ENCODE data around the gene NDC1. TPM values are rescaled to one million over a fixed set of nuclear protein-coding genes. Genes with fewer than 3 reads are reported as not detected.

Gene NDC1
- total RNA-seq, 1 donor: 12.7 TPM

DNA sequence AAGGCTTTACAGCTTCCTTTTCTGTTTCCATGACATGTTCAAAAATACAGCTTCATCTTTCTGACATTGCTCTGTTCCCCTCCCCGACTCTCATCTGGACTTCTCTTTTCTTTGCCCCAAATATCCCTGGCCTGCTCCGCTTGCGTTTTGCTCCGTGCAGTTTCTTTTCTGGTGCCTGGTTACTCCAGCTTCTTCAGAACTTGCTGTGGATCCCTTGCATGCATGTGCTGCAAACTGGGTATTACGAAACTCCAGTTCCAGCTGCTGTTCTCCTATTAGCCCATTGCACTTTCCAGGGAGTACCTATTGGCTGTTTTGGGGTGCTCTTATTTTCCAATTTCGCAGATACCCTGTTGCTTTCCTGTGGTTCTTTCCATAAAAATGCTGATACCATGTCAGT, 9.9 kb upstream of the NDC1 start:
- TF ChIP-seq, protein P1, sequence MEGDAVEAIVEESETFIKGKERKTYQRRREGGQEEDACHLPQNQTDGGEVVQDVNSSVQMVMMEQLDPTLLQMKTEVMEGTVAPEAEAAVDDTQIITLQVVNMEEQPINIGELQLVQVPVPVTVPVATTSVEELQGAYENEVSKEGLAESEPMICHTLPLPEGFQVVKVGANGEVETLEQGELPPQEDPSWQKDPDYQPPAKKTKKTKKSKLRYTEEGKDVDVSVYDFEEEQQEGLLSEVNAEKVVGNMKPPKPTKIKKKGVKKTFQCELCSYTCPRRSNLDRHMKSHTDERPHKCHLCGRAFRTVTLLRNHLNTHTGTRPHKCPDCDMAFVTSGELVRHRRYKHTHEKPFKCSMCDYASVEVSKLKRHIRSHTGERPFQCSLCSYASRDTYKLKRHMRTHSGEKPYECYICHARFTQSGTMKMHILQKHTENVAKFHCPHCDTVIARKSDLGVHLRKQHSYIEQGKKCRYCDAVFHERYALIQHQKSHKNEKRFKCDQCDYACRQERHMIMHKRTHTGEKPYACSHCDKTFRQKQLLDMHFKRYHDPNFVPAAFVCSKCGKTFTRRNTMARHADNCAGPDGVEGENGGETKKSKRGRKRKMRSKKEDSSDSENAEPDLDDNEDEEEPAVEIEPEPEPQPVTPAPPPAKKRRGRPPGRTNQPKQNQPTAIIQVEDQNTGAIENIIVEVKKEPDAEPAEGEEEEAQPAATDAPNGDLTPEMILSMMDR (IDR thresholded peaks at IDR 0.05; ENCODE audit: extremely low read depth, low read depth, low read length): no peak
- no peak for DNase-seq (ENCODE audit: insufficient read length, low spot score, missing footprints)
- no peak overlapping the region for H3K4me3 ChIP-seq (ENCODE audit: insufficient read depth, low read length)

DNA sequence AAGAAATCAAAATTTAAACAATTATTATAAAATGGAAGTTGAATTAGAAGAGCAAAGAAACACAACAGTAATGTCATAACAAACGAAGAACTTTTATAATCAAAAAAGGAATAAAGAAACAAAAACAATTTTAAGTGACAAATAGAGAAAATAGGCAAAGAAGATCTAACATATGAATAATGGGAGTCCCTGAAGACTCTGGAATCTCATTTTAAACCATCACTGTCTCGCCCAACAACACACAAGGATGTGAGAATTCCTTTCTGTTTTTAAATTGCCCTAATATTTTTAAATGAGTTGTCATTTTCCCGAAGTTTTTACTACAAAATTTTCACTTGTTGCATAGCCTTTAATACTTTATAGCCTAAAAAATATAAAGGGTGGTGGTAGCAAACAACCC, 4.3 kb upstream of the NDC1 start:
- H3K27me3 ChIP-seq (ENCODE audit: insufficient read depth, low read length): no peaks in the 10 kb centered on the region
- H2AFZ ChIP-seq (ENCODE audit: low read length): no peak overlapping the region
- H3K79me2 ChIP-seq (ENCODE audit: insufficient read depth, low read length): no peaks in the 10 kb centered on the region
- H3K36me3 ChIP-seq (ENCODE audit: insufficient read depth, low read length): no peaks in the 10 kb centered on the region
- H3K4me1 ChIP-seq (ENCODE audit: insufficient read depth, low read length): no peaks in the 10 kb centered on the region
- no peak overlapping the region for H3K4me3 ChIP-seq (ENCODE audit: insufficient read depth, low read length)
- no peak for DNase-seq (ENCODE audit: insufficient read length, low spot score, missing footprints)
- TF ChIP-seq, protein P1 (IDR thresholded peaks at IDR 0.05; ENCODE audit: extremely low read depth, low read depth, low read length): no peak
- no peak overlapping the region for H3K27ac ChIP-seq (ENCODE audit: low read depth, low read length)
- H3K4me2 ChIP-seq (ENCODE audit: insufficient read depth, low read length): no peak overlapping the region
- no peaks in the 10 kb centered on the region for H4K20me1 ChIP-seq (ENCODE audit: insufficient read depth, low read length)
- H3K9me3 ChIP-seq (ENCODE audit: low read depth, low read length): no peaks in the 10 kb centered on the region

More for the DNA sequence above, 9.9 kb upstream of the NDC1 start:
- H3K4me2 ChIP-seq (ENCODE audit: insufficient read depth, low read length): no peak overlapping the region
- no peak overlapping the region for H2AFZ ChIP-seq (ENCODE audit: low read length)
- no peak overlapping the region for H3K27ac ChIP-seq (ENCODE audit: low read depth, low read length)
- no peaks in the 10 kb centered on the region for H3K4me1 ChIP-seq (ENCODE audit: insufficient read depth, low read length)
- no peaks in the 10 kb centered on the region for H3K27me3 ChIP-seq (ENCODE audit: insufficient read depth, low read length)
- H4K20me1 ChIP-seq (ENCODE audit: insufficient read depth, low read length): no peaks in the 10 kb centered on the region
- peaks cover 3% of the 10 kb centered on the region for H3K9me3 ChIP-seq (ENCODE audit: low read depth, low read length)
- H3K79me2 ChIP-seq (ENCODE audit: insufficient read depth, low read length): no peaks in the 10 kb centered on the region
- H3K36me3 ChIP-seq (ENCODE audit: insufficient read depth, low read length): peaks cover 7% of the 10 kb centered on the region

DNA sequence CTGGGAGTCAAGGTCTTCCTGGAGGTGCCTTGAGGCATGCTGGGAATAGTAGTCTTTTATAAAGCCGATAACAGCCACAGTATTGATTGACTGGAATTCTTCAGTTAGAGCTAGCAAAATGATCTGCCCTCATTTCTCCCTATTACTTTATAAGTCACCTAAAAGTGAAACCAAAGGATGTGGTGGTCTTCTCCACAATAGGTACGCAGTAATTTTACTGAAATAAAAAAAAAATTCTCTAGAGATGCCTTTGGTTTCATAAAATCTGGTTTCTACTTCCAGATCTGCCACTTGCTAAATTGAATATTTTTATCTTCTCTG, 518 bp upstream of the NDC1 start:
- H3K4me1 ChIP-seq (ENCODE audit: insufficient read depth, low read length): peaks cover 23% of the 10 kb centered on the region
- TF ChIP-seq, protein P1 (IDR thresholded peaks at IDR 0.05; ENCODE audit: extremely low read depth, low read depth, low read length): no peak

GRCh38 chr1:53837646-53837923, 511 bp downstream of the NDC1 start:
- TF ChIP-seq, protein P1 (IDR thresholded peaks at IDR 0.05; ENCODE audit: extremely low read depth, low read depth, low read length): no peak
- DNase-seq (ENCODE audit: insufficient read length, low spot score, missing footprints): no peak
- H3K27ac ChIP-seq (ENCODE audit: low read depth, low read length): peak overlapping the region; percentile 79
- H3K27me3 ChIP-seq (ENCODE audit: insufficient read depth, low read length): no peaks in the 10 kb centered on the region
- peak overlapping the region; percentile 95 for H3K4me2 ChIP-seq (ENCODE audit: insufficient read depth, low read length)
- H3K79me2 ChIP-seq (ENCODE audit: insufficient read depth, low read length): peaks cover 28% of the 10 kb centered on the region
- H2AFZ ChIP-seq (ENCODE audit: low read length): peak overlapping the region; percentile 93
- H3K4me3 ChIP-seq (ENCODE audit: insufficient read depth, low read length): peak overlapping the region; percentile 79
- no peaks in the 10 kb centered on the region for H3K36me3 ChIP-seq (ENCODE audit: insufficient read depth, low read length)
- H3K4me1 ChIP-seq (ENCODE audit: insufficient read depth, low read length): peaks cover 23% of the 10 kb centered on the region
- H4K20me1 ChIP-seq (ENCODE audit: insufficient read depth, low read length): no peaks in the 10 kb centered on the region
- no peaks in the 10 kb centered on the region for H3K9me3 ChIP-seq (ENCODE audit: low read depth, low read length)

More for the DNA sequence above, 518 bp upstream of the NDC1 start:
- no peaks in the 10 kb centered on the region for H3K27me3 ChIP-seq (ENCODE audit: insufficient read depth, low read length)
- no peak for DNase-seq (ENCODE audit: insufficient read length, low spot score, missing footprints)
- peak overlapping the region; percentile 95 for H3K4me2 ChIP-seq (ENCODE audit: insufficient read depth, low read length)
- H3K79me2 ChIP-seq (ENCODE audit: insufficient read depth, low read length): peaks cover 20% of the 10 kb centered on the region
- H3K36me3 ChIP-seq (ENCODE audit: insufficient read depth, low read length): no peaks in the 10 kb centered on the region
- peak overlapping the region; percentile 79 for H3K27ac ChIP-seq (ENCODE audit: low read depth, low read length)
- peak overlapping the region; percentile 93 for H2AFZ ChIP-seq (ENCODE audit: low read length)
- no peaks in the 10 kb centered on the region for H4K20me1 ChIP-seq (ENCODE audit: insufficient read depth, low read length)
- no peaks in the 10 kb centered on the region for H3K9me3 ChIP-seq (ENCODE audit: low read depth, low read length)
- peak overlapping the region; percentile 79 for H3K4me3 ChIP-seq (ENCODE audit: insufficient read depth, low read length)

All from osteoblast (primary cell).